Measurements from ENCODE around the gene TUNAR. TPM values are rescaled to one million over a fixed set of nuclear protein-coding genes. Genes with fewer than 3 reads are reported as not detected.
A peak's percentile ranks its signal among the peaks of the same experiment; 100 is the strongest.

TUNAR gene
- total RNA-seq, 4 donors from 2014 or later = not detected

- H3K4me1 ChIP-seq = peaks cover 0 to 1% (median 0%) of the 10 kb centered on the region in 3 donors
- no peak overlapping the region for H3K27ac ChIP-seq
- H3K36me3 ChIP-seq = no peaks in the 10 kb centered on the region
- H3K4me3 ChIP-seq = no peak overlapping the region
- peaks cover 0 to 70% (median 2%) of the 10 kb centered on the region in 4 donors for H3K27me3 ChIP-seq
- TF ChIP-seq CTCF (IDR thresholded peaks at IDR 0.05) (no peak), POLR2A (IDR thresholded peaks at IDR 0.05) (no peak)
- no peaks in the 10 kb centered on the region for H3K9me3 ChIP-seq
- intact Hi-C loops (cut with DNase I) = no loop called here
- 74 to 83% methylated on average over 7 of the region's 7 CpGs for WGBS, 2 donors
- no peak for DNase-seq
These were observed 5.9 kb upstream of the TUNAR start for GRCh38 chr14:95870772-95871171.

- peaks cover 0 to 72% (median 7%) of the 10 kb centered on the region in 4 donors for H3K27me3 ChIP-seq
- no peak for DNase-seq
- no peak for TF ChIP-seq POLR2A (IDR thresholded peaks at IDR 0.05)
- no peak for TF ChIP-seq CTCF (IDR thresholded peaks at IDR 0.05)
- H3K36me3 ChIP-seq = no peaks in the 10 kb centered on the region
- intact Hi-C loops (cut with DNase I) = no loop called here
- H3K4me3 ChIP-seq = no peak overlapping the region
- H3K27ac ChIP-seq = no peak overlapping the region
- WGBS, 2 donors = 13 to 47% methylated on average over 1 to 3 of the region's 4 CpGs
- H3K9me3 ChIP-seq = no peaks in the 10 kb centered on the region
- H3K4me1 ChIP-seq = peaks cover 0 to 9% (median 0%) of the 10 kb centered on the region in 3 donors
These were observed 5.1 kb upstream of the TUNAR start for GRCh38 chr14:95871531-95871930.

DNA sequence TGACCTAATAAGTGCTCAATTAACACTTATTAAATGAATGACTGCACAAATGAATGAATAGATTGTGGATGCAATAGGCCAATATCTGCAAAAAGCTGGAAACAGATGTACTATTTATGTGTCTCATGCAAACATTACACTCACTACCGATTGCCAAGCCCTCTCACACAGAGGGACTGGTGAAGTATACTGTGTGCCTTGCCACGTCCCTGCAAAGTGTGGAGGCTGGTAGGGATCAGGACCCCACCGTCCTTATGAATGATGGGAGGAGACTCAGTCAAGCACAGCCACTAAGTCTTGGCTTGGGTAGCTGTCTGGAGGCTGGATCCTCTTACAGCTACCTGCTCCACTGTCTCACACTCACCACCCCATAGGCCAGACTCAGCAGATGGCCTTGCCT, 3.9 kb upstream of the TUNAR start:
- Histone ChIP-seq H3K36me3 (no peaks in the 10 kb centered on the region), H3K27ac (no peak overlapping the region), H3K4me1 (peaks cover 0 to 17% (median 0%) of the 10 kb centered on the region in 3 donors), H3K9me3 (no peaks in the 10 kb centered on the region), H3K4me3 (no peak overlapping the region), H3K27me3 (peaks cover 0 to 76% (median 13%) of the 10 kb centered on the region in 4 donors)
- TF ChIP-seq POLR2A (IDR thresholded peaks at IDR 0.05) = no peak
- no peak for TF ChIP-seq CTCF (IDR thresholded peaks at IDR 0.05)
- intact Hi-C loops (cut with DNase I) = no loop called here
- WGBS, 2 donors = 45 to 53% methylated on average over 2 to 3 of the region's 3 CpGs
- DNase-seq = no peak

DNA sequence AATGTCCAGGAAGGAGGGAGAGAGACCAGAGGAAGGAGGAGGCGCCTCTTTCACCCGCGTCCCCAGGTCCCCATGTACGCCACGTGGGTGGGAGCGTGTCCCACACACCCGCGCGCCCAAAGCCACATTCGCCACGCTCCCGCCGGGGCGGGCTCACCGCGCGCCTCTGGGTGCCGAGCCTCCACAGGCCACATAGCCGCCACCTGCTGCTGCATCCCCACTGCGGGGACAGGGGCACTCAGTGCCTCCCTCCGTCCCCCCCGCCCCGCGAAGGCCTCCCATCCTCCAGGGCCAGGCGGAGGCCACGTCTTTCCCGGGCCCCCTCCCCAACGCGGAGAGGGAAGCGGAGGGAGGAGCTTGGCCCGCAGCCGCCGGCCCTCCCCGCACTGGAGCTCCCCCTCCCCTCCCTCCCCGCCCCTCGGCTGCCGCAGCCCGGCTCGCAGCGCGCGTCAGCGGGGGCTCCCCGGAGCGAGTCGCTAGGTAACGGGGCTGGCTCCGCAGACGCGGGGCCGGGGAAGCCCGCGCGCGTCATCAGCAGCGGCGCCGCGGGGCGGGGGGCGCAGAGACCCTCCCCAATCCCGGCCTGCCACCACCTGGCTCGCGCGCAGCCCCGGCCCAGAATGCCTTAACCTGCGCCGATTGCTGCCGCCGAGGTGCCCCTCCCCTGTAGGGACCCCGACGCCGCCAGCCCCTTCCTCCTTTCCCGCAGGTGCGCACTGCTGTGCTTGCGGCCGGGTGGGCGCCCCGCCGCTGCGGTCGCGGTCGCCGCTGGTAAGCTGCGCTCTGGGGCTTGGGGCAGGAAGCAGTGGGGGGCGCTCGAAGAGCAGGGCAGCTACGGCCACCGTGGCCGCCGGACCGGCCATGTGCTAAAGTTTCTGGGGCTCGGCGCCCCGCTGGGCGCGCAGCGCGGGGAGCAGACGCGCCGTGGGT, 536 bp upstream of the TUNAR start:
- WGBS, 2 donors = 2 to 7% methylated on average over 10 to 13 of the region's 103 CpGs
- H3K36me3 ChIP-seq = no peaks in the 10 kb centered on the region
- H3K4me3 ChIP-seq = peak overlapping the region in 2 of 4 donors; percentile 30 to 42
- DNase-seq = no peak
- no peak overlapping the region for H3K27ac ChIP-seq
- peaks cover 0 to 95% (median 14%) of the 10 kb centered on the region in 4 donors for H3K27me3 ChIP-seq
- intact Hi-C loops (cut with DNase I) = no loop called here
- H3K4me1 ChIP-seq = peaks cover 0 to 17% (median 0%) of the 10 kb centered on the region in 3 donors
- TF ChIP-seq CTCF (IDR thresholded peaks at IDR 0.05) (no peak), POLR2A (IDR thresholded peaks at IDR 0.05) (no peak)
- H3K9me3 ChIP-seq = no peaks in the 10 kb centered on the region

- no peak for TF ChIP-seq CTCF (IDR thresholded peaks at IDR 0.05)
- TF ChIP-seq POLR2A (IDR thresholded peaks at IDR 0.05) = no peak
- intact Hi-C loops (cut with DNase I) = no loop called here
- peaks cover 0 to 100% (median 14%) of the 10 kb centered on the region in 4 donors for H3K27me3 ChIP-seq
- H3K9me3 ChIP-seq = no peaks in the 10 kb centered on the region
- no peak for DNase-seq
- H3K36me3 ChIP-seq = no peaks in the 10 kb centered on the region
- H3K4me1 ChIP-seq = peaks cover 0 to 17% (median 0%) of the 10 kb centered on the region in 3 donors
- 76 to 78% methylated on average over 4 of the region's 4 CpGs for WGBS, 2 donors
- H3K4me3 ChIP-seq = no peak overlapping the region
- no peak overlapping the region for H3K27ac ChIP-seq
These were observed 1.0 kb downstream of the TUNAR start for GRCh38 chr14:95877633-95878032.
